GM10847 (cell line): ENCODE data around the gene OR10G6.

ENCODE experiments used
- POLR2A ChIP-seq: IDR thresholded peaks from 2 replicates; pipeline ENCODE4 v1.6.1; 2011; ENCODE audit not compliant: insufficient read length; ENCODE audit errors: extremely low read depth

Gene OR10G6

GRCh38 chr11:123995119-123995518 is at the start of gene OR10G6:
Gene OR10G6, minus strand, starts transcription at chr11:123995161. Its CDS starts 0 bp downstream, at chr11:123995161.
- TF ChIP-seq POLR2A: no peak

GRCh38 chr11:124043420-124043819 is 48.5 kb upstream of the OR10G6 start:
- TF ChIP-seq POLR2A: no peak

- no peak for TF ChIP-seq POLR2A
Observed at GRCh38 chr11:124041254-124041653, 46.3 kb upstream of the OR10G6 start, which contains the start of gene OR10G7. Gene OR10G7, minus strand, starts transcription at chr11:124041325. Its CDS starts 2,324 bp downstream, at chr11:124039001.

- TF ChIP-seq POLR2A: no peak
Observed at GRCh38 chr11:124039557-124039956, 44.6 kb upstream of the OR10G6 start.

DNA sequence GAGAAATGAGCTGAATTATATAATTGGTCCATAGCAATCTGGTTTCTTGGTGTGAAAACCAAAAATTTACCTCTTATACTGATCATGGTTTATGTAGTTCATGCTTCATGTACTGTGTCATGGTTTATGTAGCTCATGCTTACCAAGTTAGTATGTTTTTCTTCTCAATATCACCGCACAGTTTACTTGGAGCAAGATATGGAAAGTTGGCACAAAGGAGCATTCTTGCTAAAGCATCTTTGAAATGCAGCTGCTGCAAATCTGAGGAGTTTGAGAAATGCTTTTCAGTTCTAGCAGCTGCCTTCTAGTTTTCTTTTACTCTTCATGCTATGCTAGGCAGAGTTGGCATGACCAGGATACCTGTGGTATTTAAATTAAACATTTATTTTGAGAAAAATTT is 41.7 kb upstream of the OR10G6 start:
- no peak for TF ChIP-seq POLR2A

- no peak for TF ChIP-seq POLR2A
Observed at GRCh38 chr11:124026498-124026897, 31.5 kb upstream of the OR10G6 start, which contains the start of gene OR10G8. Gene OR10G8, plus strand, starts transcription at chr11:124026798. Its CDS starts 2,825 bp downstream, at chr11:124029623.

- no peak for TF ChIP-seq POLR2A
Observed at GRCh38 chr11:124012697-124013096, 17.7 kb upstream of the OR10G6 start, which contains the start of gene OR10G4. Gene OR10G4, plus strand, starts transcription at chr11:124012997. Its CDS starts 2,578 bp downstream, at chr11:124015575.

GRCh38 chr11:123979311-123979710 is 15.7 kb downstream of the OR10G6 start:
- TF ChIP-seq POLR2A: no peak

DNA sequence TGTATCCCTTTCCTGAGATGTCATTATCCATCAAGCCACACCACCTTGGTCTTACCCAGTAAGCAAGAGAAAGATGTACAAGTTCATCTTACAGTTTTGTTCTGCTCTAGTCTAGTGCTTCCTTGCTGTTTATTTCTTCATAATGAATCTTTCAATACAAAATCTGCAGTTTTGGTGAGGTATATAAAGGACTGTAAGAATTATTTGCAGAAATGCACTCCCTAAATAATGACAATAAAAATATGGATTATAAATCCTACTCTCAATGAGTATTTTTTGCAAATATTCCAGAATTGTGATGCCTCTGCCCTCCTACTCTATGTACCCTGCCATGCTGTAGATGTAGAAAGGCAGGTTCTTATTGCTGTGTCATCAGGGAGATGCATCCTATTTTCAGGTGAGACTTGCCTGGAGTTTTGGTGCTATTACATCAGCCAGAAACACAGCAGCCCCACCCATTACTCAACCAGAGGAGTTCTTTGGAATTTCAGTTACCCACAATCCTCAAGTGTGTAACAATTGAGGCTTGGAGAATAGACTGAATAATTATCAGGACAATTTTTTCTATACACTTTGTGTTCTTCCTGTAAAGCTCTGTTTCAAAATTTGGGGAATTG is 17.1 kb downstream of the OR10G6 start, which contains the start of gene OR10S1:
Gene OR10S1 (minus strand): TSS at position 51 of the 617 bp plus-strand sequence. CDS start 117 bp downstream, outside the sequence.
- TF ChIP-seq POLR2A: no peak

- TF ChIP-seq POLR2A: no peak
Observed at GRCh38 chr11:123976770-123977560, 18.0 kb downstream of the OR10G6 start.

DNA sequence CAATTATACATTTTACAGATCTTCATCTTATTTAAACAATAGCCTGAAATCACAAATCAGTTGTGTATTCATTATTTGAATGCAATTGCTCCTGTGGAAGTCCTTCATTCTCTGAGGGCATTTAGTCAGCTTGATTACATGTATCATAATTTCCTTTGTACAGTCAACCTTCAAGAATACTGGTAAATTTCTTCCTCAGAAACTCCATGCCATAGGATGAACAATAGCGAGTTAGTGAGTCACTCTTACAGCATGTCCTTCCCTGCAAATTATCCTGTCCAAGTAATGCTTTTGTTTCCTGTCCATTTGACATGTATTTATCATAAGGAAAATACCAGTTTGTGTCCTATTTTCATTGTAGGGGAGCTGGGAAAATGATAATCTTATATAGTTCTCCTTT is 21.1 kb downstream of the OR10G6 start:
- no peak for TF ChIP-seq POLR2A

DNA sequence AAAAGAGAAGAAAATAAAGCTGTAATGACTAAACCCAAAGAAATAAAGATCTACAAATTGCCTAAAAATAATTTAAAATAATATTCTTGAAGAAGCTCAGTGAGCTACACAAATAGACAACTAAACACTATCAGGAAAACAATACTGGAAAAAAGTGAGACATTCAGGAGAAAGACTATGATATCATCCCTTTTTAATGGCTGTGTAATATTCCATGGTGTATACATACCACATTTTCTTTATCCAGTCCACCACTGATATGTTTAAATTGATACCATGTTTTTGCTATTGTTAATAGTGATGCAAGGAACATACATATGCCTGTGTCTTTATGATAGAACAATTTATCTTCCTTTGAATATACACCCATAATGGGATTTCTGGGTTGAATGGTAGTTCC is 38.2 kb downstream of the OR10G6 start:
- TF ChIP-seq POLR2A: no peak

- TF ChIP-seq POLR2A: no peak
Observed at GRCh38 chr11:123945132-123945531, 49.8 kb downstream of the OR10G6 start.
